HFFc6 (cell line): ENCODE data around the gene LRRC10B. TPM values are rescaled to one million over a fixed set of nuclear protein-coding genes. Genes with fewer than 3 reads are reported as not detected.
"Not testable (repeated sequence)": the region's sequence is repeated elsewhere in the genome, so short reads cannot be mapped to it uniquely, and the experiment has no call there.

Experiments used
- DNase-seq: peaks from one replicate; pipeline ENCODE4 v3.0.0-alpha.2; 2018
- H3K27ac Mint-ChIP-seq: 2 replicates; pipeline ENCODE4 v1.8.0; 2020; ENCODE audit warnings: mild to moderate bottlenecking, mixed read lengths
- H3K27me3 Mint-ChIP-seq: 2 replicates; pipeline ENCODE4 v1.8.0; 2021; ENCODE audit warnings: mild to moderate bottlenecking, moderate library complexity, mixed read lengths; ENCODE audit not compliant: insufficient read depth
- H3K36me3 Mint-ChIP-seq: 2 replicates; pipeline ENCODE4 v1.8.0; 2021; ENCODE audit warnings: low read depth, mixed read lengths
- H3K4me1 Mint-ChIP-seq: 2 replicates; pipeline ENCODE4 v1.8.0; 2020; ENCODE audit warnings: low read depth, mixed read lengths
- H3K4me3 Mint-ChIP-seq: 2 replicates; pipeline ENCODE4 v1.8.0; 2020; ENCODE audit warnings: mild to moderate bottlenecking, moderate library complexity, mixed read lengths
- H3K9me3 Mint-ChIP-seq: 2 replicates; pipeline ENCODE4 v1.8.0; 2020; ENCODE audit warnings: mild to moderate bottlenecking, mixed read lengths
- long read RNA-seq: library from polyadenylated mRNA; unstranded; transcript quantifications from one replicate; pipeline ENCODE4 v2.0.0, GENCODE V29; 2019
- total RNA-seq, 6 experiments: library from RNA; stranded (reverse); fragmentation: NEBNext Ultra II Directional; extraction: Animal tissue kit (Norgen Biotek cat#: 25700); gene quantifications; 2 replicates in 1 of 6; 3 replicates in 5 of 6; pipeline ENCODE4 v1.2.3, GENCODE V29; 2021
- TF ChIP-seq, protein P1 (sequence below): fragments of 200-600 bp; sonication (generic); IDR thresholded peaks from 2 replicates; pipeline ENCODE4 v1.5.0; 2021; ENCODE audit warnings: antibody characterized with exemption, mild to moderate bottlenecking

The LRRC10B gene
- not detected for total RNA-seq
- long read RNA-seq = 0 reads

- no peak within 1 kb of the TSS for H3K4me3 Mint-ChIP-seq
Measured at GRCh38 chr11:61507962-61508861, at the start of gene LRRC10B. Gene LRRC10B (plus strand): TSS chr11:61508749. CDS start chr11:61508999, 250 bp downstream.

DNA sequence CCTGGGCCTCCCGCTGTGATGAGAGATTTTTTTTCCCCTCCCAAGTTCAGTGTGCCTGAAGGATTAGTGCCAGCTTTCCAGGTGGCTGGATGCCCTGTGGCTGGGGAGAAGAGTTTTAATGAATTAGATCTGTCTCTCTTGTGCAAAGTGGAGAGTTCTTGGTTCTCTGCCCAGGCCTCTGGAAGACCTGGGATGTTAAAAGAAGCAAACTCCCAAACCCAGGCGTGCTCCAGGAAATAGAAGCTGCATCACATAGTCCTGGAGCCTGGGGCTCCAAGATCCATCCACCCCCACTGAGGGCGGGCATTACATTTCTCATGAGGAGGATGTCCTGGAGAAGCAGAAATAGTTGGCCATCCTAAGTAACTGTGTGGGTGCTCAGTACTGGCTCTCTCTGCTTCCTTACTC is 48.1 kb upstream of the LRRC10B start:
- Mint-ChIP-seq H3K4me1 (peaks cover 7% of the 10 kb centered on the region; the same call in 1 of the 2 replicates), H3K4me3 (no peak overlapping the region), H3K27me3 (no peaks in the 10 kb centered on the region; the same call in 1 of the 2 replicates), H3K36me3 (peaks cover 13% of the 10 kb centered on the region; the same call in 1 of the 2 replicates), H3K9me3 (no peaks in the 10 kb centered on the region), H3K27ac (no peak overlapping the region)
- no peak for DNase-seq
- TF ChIP-seq, protein P1, sequence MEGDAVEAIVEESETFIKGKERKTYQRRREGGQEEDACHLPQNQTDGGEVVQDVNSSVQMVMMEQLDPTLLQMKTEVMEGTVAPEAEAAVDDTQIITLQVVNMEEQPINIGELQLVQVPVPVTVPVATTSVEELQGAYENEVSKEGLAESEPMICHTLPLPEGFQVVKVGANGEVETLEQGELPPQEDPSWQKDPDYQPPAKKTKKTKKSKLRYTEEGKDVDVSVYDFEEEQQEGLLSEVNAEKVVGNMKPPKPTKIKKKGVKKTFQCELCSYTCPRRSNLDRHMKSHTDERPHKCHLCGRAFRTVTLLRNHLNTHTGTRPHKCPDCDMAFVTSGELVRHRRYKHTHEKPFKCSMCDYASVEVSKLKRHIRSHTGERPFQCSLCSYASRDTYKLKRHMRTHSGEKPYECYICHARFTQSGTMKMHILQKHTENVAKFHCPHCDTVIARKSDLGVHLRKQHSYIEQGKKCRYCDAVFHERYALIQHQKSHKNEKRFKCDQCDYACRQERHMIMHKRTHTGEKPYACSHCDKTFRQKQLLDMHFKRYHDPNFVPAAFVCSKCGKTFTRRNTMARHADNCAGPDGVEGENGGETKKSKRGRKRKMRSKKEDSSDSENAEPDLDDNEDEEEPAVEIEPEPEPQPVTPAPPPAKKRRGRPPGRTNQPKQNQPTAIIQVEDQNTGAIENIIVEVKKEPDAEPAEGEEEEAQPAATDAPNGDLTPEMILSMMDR = no peak

More at GRCh38 chr11:61507962-61508861, at the start of gene LRRC10B:
- Mint-ChIP-seq H3K27ac (no peak within 1 kb of the TSS), H3K4me1 (peaks cover 10% of the 10 kb centered on the region), H3K9me3 (no peaks in the 10 kb centered on the region), H3K27me3 (peaks cover 52% of the 10 kb centered on the region), H3K36me3 (no peaks in the 10 kb centered on the region)
- TF ChIP-seq, protein P1 = no peak
- DNase-seq = no peak

DNA sequence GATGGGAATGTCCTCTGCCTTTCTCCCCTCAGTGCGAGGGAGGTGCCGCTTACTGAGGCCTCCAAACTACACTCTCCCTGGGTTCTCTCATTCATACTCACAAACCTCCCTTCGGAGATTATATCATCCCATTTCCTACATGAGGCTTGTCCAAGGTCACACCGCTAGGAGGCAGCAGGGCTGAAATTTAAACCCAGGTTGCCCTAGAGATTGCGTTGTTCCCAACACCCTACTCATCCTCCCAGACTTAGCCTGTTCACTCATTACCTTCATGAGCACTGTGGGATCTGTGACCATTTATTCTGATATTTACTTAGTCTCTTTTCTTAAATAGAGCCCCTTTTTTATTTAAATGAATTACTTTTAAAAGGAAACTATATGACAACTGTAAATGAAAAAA is 47.6 kb upstream of the LRRC10B start:
- Mint-ChIP-seq H3K27ac (no peak overlapping the region; the same call in 1 of the 2 replicates), H3K4me1 (peaks cover 7% of the 10 kb centered on the region; the same call in 1 of the 2 replicates), H3K36me3 (peaks cover 13% of the 10 kb centered on the region; the same call in 1 of the 2 replicates), H3K4me3 (no peak overlapping the region), H3K27me3 (no peaks in the 10 kb centered on the region; the same call in 1 of the 2 replicates), H3K9me3 (no peaks in the 10 kb centered on the region)
- DNase-seq = no peak
- TF ChIP-seq, protein P1 = no peak

- H3K27ac Mint-ChIP-seq, H3K27me3 Mint-ChIP-seq, H3K4me3 Mint-ChIP-seq, H3K4me1 Mint-ChIP-seq, H3K9me3 Mint-ChIP-seq, DNase-seq, H3K36me3 Mint-ChIP-seq: not testable (repeated sequence)
Measured at GRCh38 chr11:61467602-61468001, 40.9 kb upstream of the LRRC10B start.

DNA sequence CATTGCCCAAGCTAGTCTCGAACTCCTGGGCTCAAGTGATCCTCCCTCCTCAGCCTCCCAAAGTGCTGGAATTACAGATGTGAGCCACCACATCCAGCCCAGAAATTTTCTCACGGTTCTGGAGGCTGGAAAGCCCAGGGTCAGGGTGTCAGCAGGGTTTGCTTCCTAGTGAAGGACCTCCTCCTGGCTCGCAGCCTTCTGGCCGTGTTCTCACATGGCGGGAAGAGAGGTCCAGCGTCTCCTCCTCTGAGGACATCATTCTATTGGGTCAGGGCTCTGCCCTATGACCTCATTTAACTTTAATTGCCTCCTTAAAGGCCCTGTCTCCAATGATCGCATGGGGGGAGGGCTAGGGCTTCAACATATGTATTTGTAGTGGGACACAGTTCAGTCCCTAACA is 40.5 kb upstream of the LRRC10B start:
- H3K4me1 Mint-ChIP-seq = peaks cover 11% of the 10 kb centered on the region
- H3K27ac Mint-ChIP-seq = no peak overlapping the region
- H3K36me3 Mint-ChIP-seq = peaks cover 9% of the 10 kb centered on the region
- no peak for DNase-seq
- TF ChIP-seq, protein P1 = no peak
- H3K4me3 Mint-ChIP-seq = no peak overlapping the region
- H3K9me3 Mint-ChIP-seq = no peaks in the 10 kb centered on the region
- no peaks in the 10 kb centered on the region; the same call in 1 of the 2 replicates for H3K27me3 Mint-ChIP-seq

GRCh38 chr11:61472282-61472681 is 36.3 kb upstream of the LRRC10B start:
- H3K4me1 Mint-ChIP-seq = peaks cover 26% of the 10 kb centered on the region
- no peaks in the 10 kb centered on the region for H3K9me3 Mint-ChIP-seq
- H3K4me3 Mint-ChIP-seq = no peak overlapping the region
- TF ChIP-seq, protein P1 = no peak
- no peak for DNase-seq
- peaks cover 18% of the 10 kb centered on the region for H3K36me3 Mint-ChIP-seq
- H3K27ac Mint-ChIP-seq = peak overlapping the region; percentile 76; the same call in 1 of the 2 replicates
- no peaks in the 10 kb centered on the region for H3K27me3 Mint-ChIP-seq
